Inflammatory macrophage (primary cell): ENCODE measurements around the gene ALKBH2.
A peak's percentile ranks its signal among the peaks of the same experiment; 100 is the strongest.

Experiments used
- DNase-seq, 2 donors: peaks; one replicate each; pipeline ENCODE4 v3.0.0-alpha.2; 2020 to 2022

Gene ALKBH2

DNA sequence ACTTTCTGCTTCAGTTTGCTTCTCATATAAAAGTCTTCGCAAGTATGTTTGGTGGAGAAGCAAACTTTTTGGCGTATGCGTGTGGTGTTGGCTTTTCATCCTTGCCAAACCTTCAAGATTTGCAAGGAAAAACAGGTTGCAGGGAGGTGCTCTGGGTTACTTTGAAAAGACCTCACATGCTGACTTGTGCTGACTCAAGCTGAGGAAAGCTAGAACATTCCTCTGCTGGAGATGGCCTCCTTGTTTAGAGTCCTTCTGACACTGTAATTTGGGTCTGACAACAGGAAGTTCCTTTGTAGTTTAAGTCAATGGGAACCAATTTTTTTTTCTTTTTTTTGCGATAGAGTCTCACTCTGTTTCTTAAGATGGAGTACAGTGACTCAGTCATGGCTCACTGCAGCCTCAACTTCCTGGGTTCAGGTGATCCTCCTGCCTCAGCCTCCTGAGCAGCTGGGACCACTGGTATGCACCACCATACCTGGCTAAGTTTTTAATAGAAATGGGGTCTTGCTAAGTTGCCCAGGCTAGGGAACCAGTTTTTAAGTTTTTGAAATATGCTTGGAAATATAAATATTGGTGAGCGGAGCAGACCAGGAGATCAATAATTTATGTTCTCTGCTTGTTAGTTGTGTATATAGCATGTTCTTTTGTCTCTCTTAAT lies 20.5 kb upstream of the ALKBH2 start:
- DNase-seq = no peak

DNA sequence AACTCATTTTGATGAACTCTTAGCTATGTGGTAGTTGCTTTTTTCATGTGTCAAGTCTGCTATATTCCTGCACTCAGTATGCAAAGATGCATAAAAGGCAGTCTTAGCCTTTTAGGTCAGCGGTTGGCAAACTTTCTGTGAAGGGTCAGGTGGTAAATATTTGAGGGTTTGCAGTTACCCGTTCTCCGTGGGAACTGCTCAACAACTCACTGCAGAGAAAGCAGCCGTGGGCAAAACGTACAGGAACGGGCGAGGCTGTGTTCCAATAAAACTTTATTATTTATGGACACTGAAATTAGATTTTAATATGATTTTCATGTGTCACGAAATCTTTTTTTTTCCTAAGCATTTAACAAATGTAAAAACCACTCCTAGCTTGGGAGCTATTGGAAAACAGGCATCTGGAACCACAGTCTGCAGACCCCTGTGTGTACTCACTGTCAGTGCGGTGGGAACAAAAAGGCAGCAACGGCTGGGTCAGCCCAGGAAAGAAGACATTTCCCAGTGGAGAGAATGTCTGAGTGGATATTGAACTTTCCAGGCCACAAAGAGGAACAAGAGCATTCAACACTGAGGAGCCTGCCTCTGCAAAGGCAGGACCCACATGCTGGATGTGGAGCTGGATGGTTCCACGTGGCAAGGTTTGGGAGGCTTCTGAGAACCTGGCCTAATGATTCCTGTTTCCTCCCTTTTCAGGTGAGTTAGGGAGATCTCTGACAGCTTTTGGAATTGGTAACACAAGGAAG lies 19.6 kb upstream of the ALKBH2 start:
- DNase-seq = peak in 1 of 2 donors; percentile 25

DNA sequence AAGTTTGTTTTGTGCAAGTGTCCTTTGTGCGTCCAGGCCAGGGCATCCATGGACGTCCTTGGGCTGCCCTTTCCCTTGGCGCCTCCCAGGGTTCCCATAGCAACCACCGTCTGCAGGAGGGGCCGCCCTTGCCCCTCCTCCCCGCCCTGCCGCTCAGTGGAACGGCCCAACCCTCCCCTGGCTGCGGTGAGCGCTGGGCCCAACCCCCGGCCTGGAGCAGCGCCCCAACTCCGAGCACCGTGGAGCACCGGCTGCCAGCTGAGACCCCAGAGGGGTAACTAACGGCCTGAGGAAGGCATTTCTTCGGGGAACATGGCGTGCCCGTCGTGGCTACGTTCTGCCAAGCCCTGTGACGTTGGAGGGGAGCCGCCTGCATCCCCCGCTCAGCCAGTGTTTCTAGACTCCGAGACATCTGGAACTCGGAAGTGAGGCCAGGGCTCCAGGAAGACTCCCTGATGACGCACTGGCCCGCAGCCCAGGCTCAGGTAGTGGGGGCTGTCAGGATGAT lies 17.8 kb upstream of the ALKBH2 start:
- DNase-seq = peak; percentile 58 to 74

DNA sequence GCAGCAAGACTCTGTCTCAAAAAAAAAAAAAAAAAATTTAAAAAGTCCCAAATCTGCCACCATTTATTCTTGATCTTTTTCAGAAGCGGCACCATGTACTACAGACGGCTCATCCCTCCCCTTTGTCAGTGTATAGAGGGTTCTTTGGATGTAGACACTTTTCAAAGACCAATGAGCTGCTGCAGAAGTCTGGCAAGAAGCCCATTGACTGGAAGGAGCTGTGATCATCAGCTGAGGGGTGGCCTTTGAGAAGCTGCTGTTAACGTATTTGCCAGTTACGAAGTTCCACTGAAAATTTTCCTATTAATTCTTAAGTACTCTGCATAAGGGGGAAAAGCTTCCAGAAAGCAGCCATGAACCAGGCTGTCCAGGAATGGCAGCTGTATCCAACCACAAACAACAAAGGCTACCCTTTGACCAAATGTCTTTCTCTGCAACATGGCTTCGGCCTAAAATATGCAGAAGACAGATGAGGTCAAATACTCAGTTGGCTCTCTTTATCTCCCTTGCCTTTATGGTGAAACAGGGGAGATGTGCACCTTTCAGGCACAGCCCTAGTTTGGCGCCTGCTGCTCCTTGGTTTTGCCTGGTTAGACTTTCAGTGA lies 16.6 kb upstream of the ALKBH2 start:
- DNase-seq = no peak

DNA sequence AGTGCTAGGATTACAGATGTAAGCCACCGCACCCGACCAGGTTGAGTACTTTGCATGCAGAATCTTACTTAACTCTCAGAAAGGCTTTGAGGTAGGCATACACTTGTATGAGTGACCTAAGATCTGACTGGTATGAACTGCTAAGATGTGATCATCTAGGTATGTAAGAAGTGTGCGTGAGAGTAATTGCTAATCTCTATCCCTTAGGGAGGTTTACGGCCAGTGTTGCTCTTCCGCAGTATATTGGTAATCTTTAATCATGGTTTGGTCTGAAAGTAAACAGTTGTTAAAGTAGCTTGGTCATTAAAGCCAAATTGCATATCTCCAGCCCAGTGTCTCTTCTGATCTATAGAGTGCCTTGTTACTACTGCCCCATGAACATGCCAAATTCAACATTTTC lies 11.9 kb upstream of the ALKBH2 start:
- no peak for DNase-seq

DNA sequence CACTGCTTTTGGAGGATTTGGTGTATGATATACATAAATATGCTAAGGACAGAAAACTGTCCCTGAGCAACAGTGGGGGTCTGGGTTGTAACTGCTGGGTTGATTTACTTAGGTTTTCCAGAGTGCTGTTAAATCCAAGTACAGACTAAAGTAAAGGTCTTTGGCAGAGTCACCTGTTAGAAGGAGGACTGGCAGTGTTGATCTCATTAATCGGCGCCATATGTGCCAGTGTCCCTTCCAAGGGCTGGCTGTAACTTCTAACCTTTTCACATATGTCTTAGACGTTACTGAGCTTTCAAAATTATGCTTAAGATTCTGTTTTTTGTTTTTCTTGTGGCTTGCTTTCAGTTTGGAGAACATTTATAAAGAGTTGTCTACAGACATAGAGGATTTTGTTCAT lies 9.2 kb upstream of the ALKBH2 start:
- DNase-seq = no peak

DNA sequence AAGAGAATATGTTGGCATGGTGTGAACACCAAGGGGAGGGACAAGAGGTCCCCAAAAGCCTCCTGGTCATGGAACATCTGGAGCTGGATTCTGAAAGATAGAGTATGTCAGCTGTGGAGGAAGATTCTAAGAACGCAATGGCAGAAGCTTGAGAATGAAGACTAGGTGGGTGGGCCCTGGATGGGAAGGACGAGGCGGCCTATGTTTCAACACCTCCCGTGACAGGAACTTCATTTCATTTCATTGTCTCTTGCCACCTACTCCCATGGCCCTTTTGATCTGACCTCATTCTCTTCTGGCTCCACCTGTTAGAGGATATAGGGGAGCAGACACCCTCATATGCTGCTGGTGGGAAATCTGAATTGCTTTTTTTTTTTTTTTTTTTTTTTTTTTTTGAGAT lies 7.5 kb upstream of the ALKBH2 start:
- peak; percentile 28 to 70 for DNase-seq

DNA sequence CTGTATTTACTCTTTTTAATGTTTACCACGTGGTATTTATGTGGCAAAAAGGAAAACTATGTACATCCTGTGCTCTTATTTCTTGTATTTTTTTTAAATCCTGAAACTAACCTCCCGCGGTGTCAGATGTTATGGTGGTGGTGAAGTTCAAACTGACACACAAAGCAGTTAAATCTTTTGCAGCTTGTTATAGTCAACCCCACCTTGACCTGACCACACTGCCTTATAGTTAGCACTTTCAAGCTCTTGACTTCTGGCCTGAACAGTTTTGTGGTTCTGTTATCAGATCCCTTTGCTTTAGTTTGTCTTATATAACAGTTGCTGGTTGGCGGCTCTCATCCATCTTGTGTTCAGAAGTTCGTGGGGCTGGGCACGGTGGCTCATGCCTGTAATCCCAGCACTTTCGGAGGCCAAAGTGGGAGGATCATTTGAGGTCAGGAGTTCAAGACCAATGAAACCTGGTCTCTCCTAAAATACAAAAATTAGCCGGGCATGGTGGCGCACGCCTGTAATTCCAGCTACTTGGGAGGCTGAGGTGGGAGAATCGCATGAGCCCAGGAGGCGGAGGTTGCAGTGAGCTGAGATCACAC lies 6.3 kb upstream of the ALKBH2 start:
- no peak for DNase-seq

DNA sequence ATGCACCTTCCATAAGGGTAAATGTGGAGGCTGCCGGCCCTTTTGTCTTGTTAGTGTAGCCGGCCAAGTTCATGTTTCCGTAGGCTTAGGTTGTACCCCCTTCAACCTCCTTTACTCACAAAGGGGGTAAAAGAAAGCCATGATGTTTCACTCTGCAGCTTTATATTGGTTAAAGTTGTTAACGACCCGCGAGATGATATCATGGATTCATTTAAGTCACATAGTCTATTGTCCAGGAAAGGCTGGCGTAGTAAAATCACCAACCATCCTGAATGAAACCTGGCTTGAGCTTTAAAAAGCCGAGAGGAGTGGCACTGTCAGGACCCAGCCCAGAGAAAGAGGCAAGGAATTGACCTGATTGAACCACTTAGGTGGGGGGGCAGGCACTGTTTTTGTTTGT lies 5.4 kb upstream of the ALKBH2 start:
- no peak for DNase-seq

DNA sequence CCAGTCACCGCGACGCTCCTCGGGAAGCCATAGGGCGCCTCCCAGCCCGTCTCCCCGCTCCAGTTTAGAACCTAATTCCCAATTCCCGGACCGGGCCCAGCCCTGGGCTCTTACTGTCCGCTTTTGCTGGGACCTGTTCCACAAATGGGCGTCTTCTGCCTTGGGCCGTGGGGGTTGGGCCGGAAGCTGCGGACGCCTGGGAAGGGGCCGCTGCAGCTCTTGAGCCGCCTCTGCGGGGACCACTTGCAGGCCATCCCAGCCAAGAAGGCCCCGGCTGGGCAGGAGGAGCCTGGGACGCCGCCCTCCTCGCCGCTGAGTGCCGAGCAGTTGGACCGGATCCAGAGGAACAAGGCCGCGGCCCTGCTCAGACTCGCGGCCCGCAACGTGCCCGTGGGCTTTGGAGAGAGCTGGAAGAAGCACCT lies 4.9 kb upstream of the ALKBH2 start:
- peak; percentile 27 to 55 for DNase-seq

DNA sequence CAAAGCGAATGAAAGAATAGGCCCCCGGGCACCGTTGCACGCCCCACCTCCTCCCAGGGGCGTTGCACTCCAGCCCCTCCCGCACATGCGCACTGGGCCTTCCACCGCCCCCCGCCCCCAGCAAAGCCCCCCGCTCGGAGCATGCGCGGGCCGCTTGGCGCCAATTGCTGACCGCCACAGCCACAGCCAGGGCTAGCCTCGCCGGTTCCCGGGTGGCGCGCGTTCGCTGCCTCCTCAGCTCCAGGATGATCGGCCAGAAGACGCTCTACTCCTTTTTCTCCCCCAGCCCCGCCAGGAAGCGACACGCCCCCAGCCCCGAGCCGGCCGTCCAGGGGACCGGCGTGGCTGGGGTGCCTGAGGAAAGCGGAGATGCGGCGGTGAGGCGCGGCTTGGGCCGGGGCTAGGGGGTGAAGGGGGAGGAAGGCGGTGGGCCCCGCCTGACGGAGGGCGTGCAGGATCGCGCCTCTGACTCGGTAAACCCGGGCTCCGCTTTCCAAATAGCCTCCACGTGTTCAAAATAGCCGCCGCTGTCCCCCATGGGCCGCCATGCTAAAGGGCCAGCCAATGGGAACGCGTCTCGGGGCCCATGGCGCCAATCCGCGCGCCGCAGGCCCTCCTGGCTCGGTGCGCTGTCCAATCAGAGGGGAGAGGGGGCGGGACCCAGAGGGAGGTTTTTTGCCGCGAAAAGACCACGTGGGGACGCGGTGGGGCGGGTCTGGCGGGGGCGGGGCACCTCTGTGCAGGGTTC lies 4.3 kb upstream of the ALKBH2 start, which contains the start of gene UNG:
Gene UNG (plus strand): TSS at position 163 of the 748 bp plus-strand sequence. CDS start 83 bp downstream, at position 246.
- DNase-seq = peak; percentile 97

DNA sequence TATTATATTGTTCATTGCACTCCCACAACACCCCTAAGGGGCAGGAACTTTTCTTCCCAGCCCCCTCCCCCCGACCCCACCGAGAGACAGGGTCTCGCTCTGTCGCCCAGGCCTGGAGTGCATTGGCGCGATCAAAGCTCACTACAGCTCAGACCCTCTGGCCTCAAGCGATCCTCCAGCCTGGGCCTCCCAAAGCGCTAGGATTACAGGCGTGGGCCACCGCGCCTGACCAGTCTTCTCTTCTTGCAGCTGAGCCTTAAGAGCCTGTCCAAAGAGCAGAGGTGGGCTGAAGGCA lies 3.8 kb upstream of the ALKBH2 start:
- DNase-seq = no peak

DNA sequence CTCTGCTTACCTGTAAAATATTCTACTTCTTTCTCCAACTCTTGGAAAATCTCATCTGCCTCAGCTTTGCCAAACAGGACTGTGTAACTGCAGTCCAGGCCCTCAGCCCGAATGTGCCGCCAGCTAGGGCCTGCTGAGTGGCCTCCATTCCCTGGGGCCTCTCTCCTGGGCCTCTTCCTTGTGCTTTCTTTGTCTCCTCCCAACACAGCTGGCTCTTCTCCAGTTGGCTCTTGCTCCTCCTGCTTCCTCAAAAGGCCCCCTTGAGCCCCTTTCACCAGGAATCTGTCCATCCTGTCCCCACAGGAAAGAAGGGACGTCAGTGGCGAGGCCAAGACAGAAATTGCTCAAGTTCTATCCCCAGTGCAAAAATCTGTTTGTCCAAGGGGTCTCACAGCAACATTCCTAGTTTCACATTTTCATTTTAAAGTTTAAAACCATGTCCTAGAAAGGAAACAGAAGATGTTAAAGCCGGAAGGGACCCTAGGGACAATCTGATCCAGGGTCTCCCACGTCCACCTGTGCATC lies 713 bp downstream of the ALKBH2 start:
- no peak for DNase-seq

DNA sequence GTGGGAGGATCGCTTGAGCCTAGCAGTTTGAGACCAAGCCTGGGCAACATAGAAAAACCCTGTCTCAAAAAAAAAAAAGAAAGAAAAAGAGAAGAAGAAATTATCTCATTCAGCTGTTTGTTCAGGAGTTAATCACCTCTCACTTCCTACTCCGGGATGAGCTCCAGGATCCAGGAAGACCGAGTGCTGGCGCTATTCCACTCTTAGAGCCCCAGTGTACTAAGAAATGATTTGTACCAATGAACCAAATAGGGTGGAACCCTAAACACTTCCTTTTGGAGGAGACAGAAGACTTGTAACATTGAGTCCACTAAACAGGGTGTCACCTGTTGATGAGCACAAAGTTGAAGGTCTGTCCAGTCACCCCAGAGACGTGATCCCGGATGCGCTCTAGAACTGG lies 3.6 kb downstream of the ALKBH2 start:
- DNase-seq = no peak

DNA sequence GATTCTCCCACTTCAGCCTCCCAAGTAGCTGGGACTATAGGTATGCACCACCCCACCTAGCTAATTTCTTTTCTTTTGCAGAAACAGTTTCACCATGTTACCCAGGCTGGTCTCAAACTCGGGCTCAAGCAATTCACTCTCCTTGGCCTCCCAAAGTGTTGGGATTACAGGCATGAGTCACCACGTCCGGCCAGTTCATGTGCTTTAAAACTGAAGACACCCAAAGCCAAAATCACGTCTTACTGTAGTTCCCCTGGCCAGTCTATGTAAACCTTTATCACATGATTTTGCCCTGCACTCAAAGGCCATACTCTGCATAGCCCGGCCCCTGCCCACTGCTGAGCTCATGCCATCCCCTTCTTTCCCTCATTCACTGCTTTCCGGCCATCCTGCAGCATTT lies 4.5 kb downstream of the ALKBH2 start:
- no peak for DNase-seq

DNA sequence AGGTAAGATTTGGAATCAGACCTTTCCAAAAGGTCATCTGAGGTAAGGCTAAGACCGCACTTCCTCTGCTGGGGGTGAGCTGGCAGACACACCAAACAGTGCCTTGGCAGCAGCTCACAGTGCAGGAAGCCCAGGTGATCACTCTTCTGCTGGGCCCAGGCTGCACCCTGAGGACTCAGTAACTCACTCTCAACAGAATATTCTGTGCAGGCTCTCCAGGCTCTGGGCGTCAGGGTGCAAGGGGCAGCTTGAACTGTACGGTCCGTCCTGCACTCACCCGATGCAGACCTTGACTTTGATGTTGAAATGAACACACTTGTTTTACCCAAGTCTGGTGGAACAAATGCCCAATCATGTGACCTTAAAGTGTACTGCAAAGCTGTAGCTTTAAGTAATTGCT lies 6.0 kb downstream of the ALKBH2 start:
- no peak for DNase-seq

DNA sequence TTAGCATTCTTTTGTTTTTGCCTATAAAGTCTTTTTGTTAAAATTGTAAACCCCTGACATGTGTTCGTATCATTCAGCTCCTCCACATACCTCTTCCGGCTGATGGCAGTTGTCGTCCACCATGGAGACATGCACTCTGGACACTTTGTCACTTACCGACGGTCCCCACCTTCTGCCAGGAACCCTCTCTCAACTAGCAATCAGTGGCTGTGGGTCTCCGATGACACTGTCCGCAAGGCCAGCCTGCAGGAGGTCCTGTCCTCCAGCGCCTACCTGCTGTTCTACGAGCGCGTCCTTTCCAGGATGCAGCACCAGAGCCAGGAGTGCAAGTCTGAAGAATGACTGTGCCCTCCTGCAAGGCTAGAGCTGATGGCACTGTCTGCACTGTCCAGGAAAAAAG lies 7.7 kb downstream of the ALKBH2 start:
- no peak for DNase-seq

DNA sequence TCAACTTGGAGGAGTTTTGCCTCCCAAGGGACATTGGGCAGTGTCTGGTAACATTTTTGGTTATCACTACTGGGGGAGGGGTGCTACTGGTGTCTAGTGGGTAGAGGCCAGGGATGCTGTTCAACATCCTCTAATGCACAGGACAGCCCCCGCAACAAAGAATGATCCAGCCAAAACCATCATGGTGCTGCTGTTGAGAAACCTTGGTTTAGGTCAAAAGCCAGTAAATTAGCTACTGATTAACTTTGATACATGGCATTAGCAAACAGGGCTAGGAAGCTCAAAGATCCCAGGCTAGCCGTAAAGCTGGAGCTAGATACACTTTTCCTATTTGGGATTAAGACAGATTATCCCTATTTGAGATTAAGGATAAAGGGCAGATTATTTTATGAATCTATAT lies 8.8 kb downstream of the ALKBH2 start:
- DNase-seq = no peak

DNA sequence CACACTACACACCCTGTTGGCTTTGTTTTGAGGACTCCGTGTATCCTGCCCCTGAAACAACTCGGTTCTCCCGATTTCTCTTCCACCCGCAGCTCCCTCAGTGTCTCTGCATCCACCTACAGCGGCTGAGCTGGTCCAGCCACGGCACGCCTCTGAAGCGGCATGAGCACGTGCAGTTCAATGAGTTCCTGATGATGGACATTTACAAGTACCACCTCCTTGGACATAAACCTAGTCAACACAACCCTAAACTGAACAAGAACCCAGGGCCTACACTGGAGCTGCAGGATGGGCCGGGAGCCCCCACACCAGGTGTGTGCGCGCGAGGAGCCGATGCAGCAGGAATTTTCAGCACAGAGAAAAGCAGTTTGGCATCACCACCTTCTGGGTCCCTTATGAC lies 10.5 kb downstream of the ALKBH2 start:
- no peak for DNase-seq

DNA sequence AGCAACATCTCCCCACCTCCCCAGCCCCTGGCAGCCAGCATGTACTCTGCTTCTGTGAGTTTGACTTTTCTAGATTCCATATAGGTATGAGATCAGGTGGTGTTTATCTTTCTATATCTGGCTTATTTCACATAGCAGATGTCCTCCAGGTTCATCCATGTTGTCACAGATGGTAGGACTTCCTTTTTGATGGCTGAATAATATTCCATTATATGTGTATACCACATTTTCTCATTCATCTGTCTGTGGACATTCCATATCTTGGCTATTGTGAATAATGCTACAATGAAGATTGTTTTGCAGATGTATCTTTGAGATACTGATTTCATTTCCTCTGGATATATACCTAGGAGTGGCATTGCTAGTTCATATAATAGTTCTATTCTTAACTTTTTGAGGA lies 18.4 kb downstream of the ALKBH2 start:
- DNase-seq = no peak

DNA sequence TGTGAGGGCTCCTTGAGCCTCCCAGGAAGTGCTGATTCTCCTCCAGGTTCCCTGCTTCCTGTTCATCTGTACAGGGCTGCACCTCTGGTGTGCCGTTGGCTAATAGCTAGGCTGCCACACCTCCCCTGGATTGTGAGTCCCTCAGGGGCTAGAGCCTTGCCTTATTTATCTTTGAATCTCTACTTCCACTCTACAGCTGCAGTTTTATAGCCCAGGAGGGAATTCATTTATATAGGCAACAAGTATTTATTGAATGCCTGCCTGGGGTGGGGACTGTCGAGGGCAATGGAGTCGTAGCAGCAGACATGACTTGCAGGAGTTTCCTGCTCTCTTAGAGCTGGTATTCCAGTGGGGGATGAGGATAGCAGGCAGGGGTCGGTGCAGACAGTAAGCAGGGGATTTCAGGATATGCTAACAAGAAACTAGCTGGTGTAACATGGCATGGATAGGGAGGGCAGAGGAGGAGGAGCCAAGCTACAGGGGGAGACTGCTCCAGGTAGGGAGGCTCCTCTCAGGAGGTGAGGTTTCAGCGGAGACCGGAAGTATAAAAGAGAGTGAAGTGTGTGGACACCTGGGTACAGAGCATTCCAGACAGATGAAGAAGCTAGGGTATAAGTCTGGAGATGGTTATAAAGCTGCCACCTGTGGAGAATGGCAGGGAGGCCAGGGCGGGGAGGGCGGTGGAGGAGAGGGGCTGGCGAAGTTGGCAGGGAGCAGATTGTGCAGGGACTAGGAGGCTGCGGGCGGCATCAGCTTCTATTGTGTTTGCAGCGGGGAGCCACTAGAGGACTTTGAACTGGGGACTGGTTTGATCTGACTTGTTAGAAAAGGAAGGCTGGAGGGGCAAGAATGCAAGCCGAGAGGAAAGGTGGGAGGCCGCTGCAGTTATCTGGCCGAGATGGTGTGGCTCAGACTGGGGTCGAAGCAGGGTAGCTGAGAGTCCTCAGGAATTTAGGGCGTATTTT lies 23.7 kb downstream of the ALKBH2 start:
- DNase-seq = no peak

DNA sequence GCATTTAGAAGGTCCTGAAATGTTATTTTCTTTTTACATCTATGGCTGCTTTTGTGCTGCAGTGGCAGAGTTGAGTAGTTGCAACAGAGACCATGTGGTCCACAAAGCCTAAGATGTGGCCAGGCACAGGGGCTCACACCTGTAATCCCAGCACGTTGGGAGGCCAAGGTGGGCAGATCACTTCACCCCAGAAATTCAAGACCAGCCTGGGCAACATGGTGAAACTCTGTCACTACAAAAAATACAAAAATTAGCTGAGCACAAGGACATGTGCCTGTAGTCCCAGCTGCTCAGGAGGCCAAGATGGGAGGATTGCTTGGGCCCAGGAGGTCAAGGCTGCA lies 27.4 kb downstream of the ALKBH2 start:
- no peak for DNase-seq
